Measurements from ENCODE around the gene ISYNA1. TPM values are rescaled to one million over a fixed set of nuclear protein-coding genes. Genes with fewer than 3 reads are reported as not detected.
"Not testable (repeated sequence)": the region's sequence is repeated elsewhere in the genome, so short reads cannot be mapped to it uniquely, and the experiment has no call there.

The ISYNA1 gene
- total RNA-seq, 2 donors from 2014 or later = 24.1 to 49.4 TPM

DNA sequence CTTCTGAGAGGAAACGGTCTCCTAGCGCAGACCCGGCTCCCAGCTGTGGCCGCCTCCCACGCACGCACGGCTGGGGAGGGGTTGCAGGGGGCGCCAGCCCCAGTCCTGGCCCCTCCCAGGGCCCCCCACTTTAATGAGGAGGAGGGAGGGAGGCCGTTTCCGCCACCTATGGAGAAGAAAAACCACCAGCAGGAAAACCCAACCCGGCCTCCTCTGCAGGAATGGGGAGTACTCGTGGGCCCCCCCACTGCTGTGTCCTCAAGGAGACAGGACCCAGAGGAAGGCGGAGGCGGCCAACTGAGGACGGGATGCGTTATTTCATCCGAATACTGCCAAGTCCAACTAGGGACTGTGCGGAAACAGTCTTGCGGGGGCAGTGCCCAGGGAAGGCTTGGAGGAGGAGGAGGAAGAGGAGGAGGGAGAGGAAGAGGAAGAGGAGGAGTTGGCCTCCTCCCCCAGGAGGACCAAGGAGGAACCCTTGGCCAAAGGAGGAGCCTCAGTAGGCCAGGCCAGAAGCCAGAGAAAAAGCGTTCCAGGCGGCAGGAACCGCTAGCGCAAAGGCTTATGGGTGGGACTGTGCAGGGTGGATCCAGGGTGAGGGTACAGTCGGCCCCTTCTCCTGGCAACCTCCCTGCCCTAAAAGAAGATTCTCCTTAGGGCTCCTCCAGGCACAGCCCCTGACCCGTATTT is 22.6 kb downstream of the ISYNA1 start:
- H3K9me3 ChIP-seq = no peaks in the 10 kb centered on the region
- H3K27ac ChIP-seq = peak overlapping the region; percentile 92 to 96
- peak; percentile 86 for DNase-seq (ENCODE audit: low spot score)
- TF ChIP-seq, protein P1, sequence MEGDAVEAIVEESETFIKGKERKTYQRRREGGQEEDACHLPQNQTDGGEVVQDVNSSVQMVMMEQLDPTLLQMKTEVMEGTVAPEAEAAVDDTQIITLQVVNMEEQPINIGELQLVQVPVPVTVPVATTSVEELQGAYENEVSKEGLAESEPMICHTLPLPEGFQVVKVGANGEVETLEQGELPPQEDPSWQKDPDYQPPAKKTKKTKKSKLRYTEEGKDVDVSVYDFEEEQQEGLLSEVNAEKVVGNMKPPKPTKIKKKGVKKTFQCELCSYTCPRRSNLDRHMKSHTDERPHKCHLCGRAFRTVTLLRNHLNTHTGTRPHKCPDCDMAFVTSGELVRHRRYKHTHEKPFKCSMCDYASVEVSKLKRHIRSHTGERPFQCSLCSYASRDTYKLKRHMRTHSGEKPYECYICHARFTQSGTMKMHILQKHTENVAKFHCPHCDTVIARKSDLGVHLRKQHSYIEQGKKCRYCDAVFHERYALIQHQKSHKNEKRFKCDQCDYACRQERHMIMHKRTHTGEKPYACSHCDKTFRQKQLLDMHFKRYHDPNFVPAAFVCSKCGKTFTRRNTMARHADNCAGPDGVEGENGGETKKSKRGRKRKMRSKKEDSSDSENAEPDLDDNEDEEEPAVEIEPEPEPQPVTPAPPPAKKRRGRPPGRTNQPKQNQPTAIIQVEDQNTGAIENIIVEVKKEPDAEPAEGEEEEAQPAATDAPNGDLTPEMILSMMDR (IDR thresholded peaks at IDR 0.05) = no peak
- H3K4me3 ChIP-seq = peak overlapping the region in 1 of 2 donors; percentile 41
- H3K4me1 ChIP-seq = peaks cover 0 to 56% of the 10 kb centered on the region in 2 donors
- H3K27me3 ChIP-seq = no peaks in the 10 kb centered on the region
- H3K36me3 ChIP-seq = no peaks in the 10 kb centered on the region

DNA sequence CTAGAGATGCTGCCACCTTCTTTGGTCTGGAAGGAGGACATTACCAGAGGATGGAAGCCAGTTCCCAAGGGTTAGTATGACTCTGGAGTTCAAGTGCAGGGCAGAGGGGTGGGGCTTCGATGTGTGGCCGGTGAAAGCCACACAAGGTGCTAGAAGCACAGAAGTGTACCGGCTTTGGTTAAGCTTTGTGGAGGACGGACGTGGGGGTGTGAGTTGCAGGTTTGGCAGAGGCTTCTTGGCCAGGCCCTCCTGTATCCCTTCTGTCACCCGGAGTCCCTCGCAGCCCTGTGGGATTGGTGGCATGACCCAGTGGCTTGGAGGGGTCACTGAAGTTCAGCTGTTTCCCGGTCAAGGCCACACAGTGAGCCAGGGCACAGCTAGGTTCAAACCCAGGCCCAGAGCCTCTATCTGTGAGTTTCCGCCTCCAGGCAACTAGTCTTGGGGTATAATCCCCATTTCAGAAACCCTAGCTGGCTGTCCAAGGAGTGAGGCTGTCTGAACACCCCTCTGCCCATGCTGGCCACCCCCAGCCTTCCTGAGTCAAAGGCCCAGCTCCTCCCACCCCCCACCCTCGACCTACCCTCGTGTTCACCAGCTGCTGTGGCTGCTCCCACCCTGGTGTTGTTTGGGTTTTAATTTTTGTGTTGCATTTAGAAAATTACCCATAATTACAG is 23.3 kb downstream of the ISYNA1 start:
- Histone ChIP-seq H3K27ac (peak overlapping the region; percentile 92 to 96), H3K9me3 (no peaks in the 10 kb centered on the region), H3K4me3 (peak overlapping the region in 1 of 2 donors; percentile 41), H3K4me1 (peaks cover 0 to 49% of the 10 kb centered on the region in 2 donors), H3K27me3 (no peaks in the 10 kb centered on the region), H3K36me3 (no peaks in the 10 kb centered on the region)
- TF ChIP-seq, protein P1 (IDR thresholded peaks at IDR 0.05) = no peak
- no peak for DNase-seq (ENCODE audit: low spot score)

DNA sequence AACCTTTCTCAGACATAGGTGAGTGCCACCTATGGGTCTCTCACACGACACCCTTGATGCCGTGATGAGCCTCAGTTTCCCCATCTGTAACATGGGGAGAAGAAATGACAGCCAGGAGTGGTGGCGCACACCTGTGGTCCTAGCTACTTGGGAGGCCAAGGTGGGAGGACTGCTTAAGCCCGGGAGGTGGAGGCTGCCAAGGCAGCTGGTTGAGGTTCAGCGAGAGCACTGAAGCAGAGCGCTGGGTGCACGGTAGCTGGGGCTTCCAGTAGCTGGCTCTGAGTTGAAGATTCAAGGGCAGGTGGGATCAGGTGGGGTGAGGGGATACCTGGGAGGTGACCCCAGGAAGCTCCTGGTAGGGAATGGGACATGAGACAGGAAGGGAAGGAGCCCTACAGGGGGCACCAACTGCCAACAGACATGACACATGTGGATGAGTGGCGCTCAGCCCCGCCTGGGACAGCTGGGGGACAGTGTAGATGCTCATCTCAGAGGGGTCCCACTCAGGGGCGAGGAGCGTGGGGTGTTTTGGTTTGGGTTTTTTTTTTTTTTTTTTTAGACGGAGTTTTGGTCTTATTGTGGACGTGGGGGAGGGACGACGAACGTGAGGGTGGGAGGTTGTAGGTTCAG is 25.2 kb downstream of the ISYNA1 start:
- DNase-seq (ENCODE audit: low spot score) = no peak
- no peaks in the 10 kb centered on the region for H3K27me3 ChIP-seq
- H3K27ac ChIP-seq = no peak overlapping the region
- no peak overlapping the region for H3K4me3 ChIP-seq
- H3K9me3 ChIP-seq = no peaks in the 10 kb centered on the region
- TF ChIP-seq, protein P1 (IDR thresholded peaks at IDR 0.05) = no peak
- H3K36me3 ChIP-seq = no peaks in the 10 kb centered on the region
- peaks cover 0 to 36% of the 10 kb centered on the region in 2 donors for H3K4me1 ChIP-seq

DNA sequence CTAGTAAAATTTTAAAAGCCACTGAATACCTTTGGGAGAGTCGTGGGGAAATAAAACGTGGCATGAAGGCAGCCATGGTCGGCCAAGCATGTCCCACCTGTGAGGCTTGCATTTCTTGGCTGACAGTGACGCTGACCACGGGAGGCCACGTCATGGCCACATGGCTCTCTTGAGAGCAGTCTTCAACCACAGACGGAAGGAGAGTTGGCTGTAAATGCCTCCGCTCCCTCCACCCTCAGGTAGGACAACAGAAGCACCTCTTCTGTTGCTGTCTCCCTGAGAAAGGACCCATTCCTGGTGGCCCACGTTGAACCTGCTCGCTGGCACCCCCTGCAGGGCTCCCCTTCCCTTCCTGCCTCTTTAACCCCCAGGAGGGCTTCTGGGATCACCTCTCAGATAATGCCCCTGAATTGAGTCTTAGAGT is 29.9 kb downstream of the ISYNA1 start:
- Histone ChIP-seq H3K27me3 (no peaks in the 10 kb centered on the region), H3K27ac (no peak overlapping the region), H3K9me3 (no peaks in the 10 kb centered on the region), H3K36me3 (no peaks in the 10 kb centered on the region), H3K4me3 (no peak overlapping the region), H3K4me1 (no peaks in the 10 kb centered on the region)
- no peak for DNase-seq (ENCODE audit: low spot score)
- TF ChIP-seq, protein P1 (IDR thresholded peaks at IDR 0.05) = peak in 1 of 2 donors; percentile 40

DNA sequence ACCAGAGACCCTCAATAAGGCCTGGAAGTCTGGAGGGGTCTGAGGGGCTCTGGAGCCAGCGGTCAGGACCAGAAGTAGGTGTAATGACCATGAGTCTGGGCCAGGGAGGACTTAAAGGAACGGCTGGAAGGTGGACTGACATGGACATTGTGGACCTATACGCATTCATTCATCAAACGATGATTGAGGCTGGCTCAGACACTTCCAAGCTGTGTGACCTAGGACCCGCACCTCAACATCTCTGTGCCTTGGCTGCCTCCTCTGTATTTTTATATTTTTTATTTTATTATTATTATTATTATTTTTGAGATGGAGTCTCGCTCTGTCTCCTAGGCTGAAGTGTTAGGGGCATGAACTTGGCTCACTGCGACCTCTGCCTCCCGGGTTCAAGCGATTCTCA is 31.2 kb downstream of the ISYNA1 start:
- H3K36me3 ChIP-seq = no peaks in the 10 kb centered on the region
- H3K9me3 ChIP-seq = no peaks in the 10 kb centered on the region
- H3K4me3 ChIP-seq = no peak overlapping the region
- H3K27me3 ChIP-seq = no peaks in the 10 kb centered on the region
- peaks cover 0 to 4% of the 10 kb centered on the region in 2 donors for H3K4me1 ChIP-seq
- TF ChIP-seq, protein P1 (IDR thresholded peaks at IDR 0.05) = no peak
- no peak for DNase-seq (ENCODE audit: low spot score)
- H3K27ac ChIP-seq = no peak overlapping the region

DNA sequence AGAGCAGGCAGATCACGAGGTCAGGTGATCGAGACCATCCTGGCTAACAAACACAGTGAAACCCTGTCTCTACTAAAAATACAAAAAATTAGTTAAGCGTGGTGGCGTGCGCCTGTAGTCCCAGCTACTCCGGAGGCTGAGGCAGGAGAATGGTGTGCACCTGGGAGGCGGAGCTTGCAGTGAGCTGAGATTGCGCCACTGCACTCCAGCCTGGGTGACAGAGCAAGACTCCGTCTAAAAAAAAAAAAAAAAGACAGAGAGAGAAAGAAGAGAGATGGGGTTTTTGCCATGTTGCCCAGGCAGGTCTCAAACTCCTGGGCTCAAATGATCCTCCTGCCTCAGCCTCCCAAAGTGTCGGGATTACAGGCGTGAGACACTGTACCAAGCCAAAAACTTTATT is 32.2 kb downstream of the ISYNA1 start:
- not testable (repeated sequence) for H3K36me3 ChIP-seq; DNase-seq (ENCODE audit: low spot score); H3K4me1 ChIP-seq; H3K27ac ChIP-seq; H3K9me3 ChIP-seq; H3K27me3 ChIP-seq; H3K4me3 ChIP-seq

DNA sequence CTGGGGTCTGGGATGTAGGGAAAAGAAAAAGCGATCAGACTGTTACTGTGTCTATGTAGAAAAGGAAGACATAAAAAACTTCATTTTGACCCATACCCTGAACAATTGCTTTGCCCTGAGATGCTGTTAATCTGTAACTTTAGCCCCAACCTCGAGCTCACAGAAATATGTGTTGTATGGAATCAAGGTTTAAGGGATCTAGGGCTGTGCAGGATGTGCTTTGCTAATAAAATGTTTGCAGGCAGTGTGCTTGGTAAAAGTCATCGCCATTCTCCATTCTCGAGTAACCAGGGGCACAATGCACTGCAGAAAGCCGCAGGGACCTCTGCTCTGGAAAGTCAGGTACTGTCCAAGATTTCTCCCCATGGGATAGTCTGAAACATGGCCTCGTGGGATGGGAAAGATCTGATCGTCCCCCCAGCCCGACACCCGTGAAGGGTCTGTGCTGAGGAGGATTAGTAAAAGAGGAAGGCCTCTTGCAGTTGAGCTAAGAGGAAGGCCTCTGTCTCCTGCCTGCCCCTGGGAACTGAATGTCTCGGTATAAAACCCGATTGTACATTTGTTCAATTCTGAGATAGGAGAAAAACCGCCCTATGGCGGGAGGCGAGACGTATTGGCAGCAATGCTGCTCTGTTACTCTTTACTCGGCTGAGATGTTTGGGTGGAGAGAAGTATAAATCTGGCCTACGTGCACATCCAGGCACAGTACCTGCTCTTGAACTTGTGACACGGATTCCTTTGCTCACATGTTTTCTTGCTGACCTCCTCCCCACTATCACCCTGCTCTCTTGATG is 35.3 kb downstream of the ISYNA1 start:
- H3K27ac ChIP-seq = peak overlapping the region in 1 of 2 donors; percentile 39
- DNase-seq (ENCODE audit: low spot score); H3K9me3 ChIP-seq; H3K4me3 ChIP-seq; H3K4me1 ChIP-seq; H3K36me3 ChIP-seq; H3K27me3 ChIP-seq: not testable (repeated sequence)

Data from right atrium auricular region (tissue), 2 donors.